Liver (tissue), 3 donors: ENCODE results near the gene PDE2A.

ENCODE experiments used
- CTCF ChIP-seq: fragments of 150-350 bp; IDR thresholded peaks from 2 replicates; pipeline ENCODE4 v1.5.1; 2017; ENCODE audit warnings: improper control_type of control experiment, low read depth, low read length; ENCODE audit not compliant: missing input control
- RAD21 ChIP-seq, 2 donors: IDR thresholded peaks; 2 replicates each; pipeline ENCODE4 v1.6.1; 2016; ENCODE audit warnings: antibody characterized with exemption in 2 of 2, mild to moderate bottlenecking in 2 of 2
- REST ChIP-seq: IDR thresholded peaks from 2 replicates; pipeline ENCODE4 v1.6.1; 2016; ENCODE audit warnings: antibody characterized with exemption, mild to moderate bottlenecking
- donor health status: healthy.
- donor health status: healthy.

- no peak for TF ChIP-seq REST
- TF ChIP-seq RAD21 (IDR thresholded peaks at IDR 0.05): no peak
- TF ChIP-seq CTCF: no peak
These were observed 37.8 kb downstream of the PDE2A start for GRCh38 chr11:72636376-72636775.
